Tibial nerve (tissue), 4 donors: ENCODE results near the gene ANK2. TPM values are rescaled to one million over a fixed set of nuclear protein-coding genes. Genes with fewer than 3 reads are reported as not detected.
"Not testable (repeated sequence)": the region's sequence is repeated elsewhere in the genome, so short reads cannot be mapped to it uniquely, and the experiment has no call there.

Source experiments
- DNase-seq, 2 donors: peaks; one replicate each; pipeline ENCODE4 v3.0.0-alpha.2; 2019; ENCODE audit warnings: low spot score in 2 of 2
- H3K27ac ChIP-seq, 4 donors: fragments of 200-600 bp; sonication (generic) in 3 of 4; one replicate each; pipeline ENCODE4 v1.5.1; 2017 to 2019; ENCODE audit warnings: mild to moderate bottlenecking in 1 of 4
- H3K27me3 ChIP-seq, 2 donors: fragments of 200-600 bp; sonication (generic) in 1 of 2; one replicate each; pipeline versions ENCODE4 v1.5.1 to v1.6.0; 2017 to 2019
- H3K36me3 ChIP-seq, 3 donors: fragments of 200-600 bp; sonication (generic); one replicate each; pipeline ENCODE4 v1.5.1; 2018 to 2019
- H3K4me1 ChIP-seq, 4 donors: fragments of 200-600 bp; sonication (generic) in 3 of 4; one replicate each; pipeline ENCODE4 v1.5.1; 2017 to 2019
- H3K4me3 ChIP-seq, 4 donors: fragments of 200-600 bp; sonication (generic) in 3 of 4; one replicate each; pipeline ENCODE4 v1.5.1; 2017 to 2019; ENCODE audit warnings: mild to moderate bottlenecking in 1 of 4, moderate library complexity in 1 of 4
- H3K9me3 ChIP-seq, 4 donors: fragments of 200-600 bp; sonication (generic) in 3 of 4; one replicate each; pipeline ENCODE4 v1.5.1; 2017 to 2019
- EP300 ChIP-seq, 2 donors: sonication (generic); formaldehyde crosslinking; IDR thresholded peaks; one replicate each; pipeline ENCODE4 v1.6.1; 2017; ENCODE audit warnings: antibody characterized with exemption in 2 of 2, mild to moderate bottlenecking in 1 of 2
- POLR2A ChIP-seq, 2 donors: fragments of 450-650 bp; IDR thresholded peaks; one replicate each; pipeline ENCODE4 v1.6.1; 2017; ENCODE audit warnings: antibody characterized with exemption in 2 of 2, mild to moderate bottlenecking in 2 of 2, moderate library complexity in 2 of 2
- WGBS, 2 donors: methylation state at CpG; one replicate each; pipeline ENCODE4 v1.1.5; 2018; 5-methylcytosine and 5-hydroxymethylcytosine counted together
- total RNA-seq, 4 donors: library from RNA; depleted of rRNA; stranded (reverse); fragments of >200 nt; gene quantifications; one replicate each; pipeline ENCODE4 v1.1.0, GENCODE V29; 2016
- TF ChIP-seq, protein P1 (sequence below), 5 experiments: fragments of 200-600 bp in 3 of 5; fragments of 450-650 bp in 2 of 5; sonication (generic) in 3 of 5; IDR thresholded peaks; one replicate each; pipeline ENCODE4 v1.5.1; 2016 to 2019; ENCODE audit warnings: antibody characterized with exemption in 5 of 5, mild to moderate bottlenecking in 3 of 5, moderate library complexity in 2 of 5

Gene ANK2
- total RNA-seq, 4 donors from 2014 or later: 63.9 to 113 (median 87.5) TPM

DNA sequence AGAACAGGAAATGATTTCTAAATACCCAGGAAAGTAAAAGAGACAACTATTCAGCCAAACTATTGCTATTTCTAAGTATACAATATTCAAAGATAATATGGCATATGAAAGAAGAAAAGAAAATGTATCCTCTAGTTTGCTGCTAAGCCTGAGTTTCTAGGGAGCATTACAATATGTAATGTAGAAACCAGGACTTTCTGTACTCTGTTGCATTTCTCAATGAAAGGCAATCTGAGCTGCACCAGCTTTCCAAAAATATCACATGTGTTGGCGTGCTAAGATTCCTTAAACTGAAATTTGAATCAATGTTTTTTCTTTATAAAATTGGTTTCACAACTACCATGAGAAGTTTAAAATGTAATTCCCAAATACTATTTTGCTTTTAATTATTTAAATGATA, 129.6 kb downstream of the ANK2 start:
- Histone ChIP-seq H3K4me1 (peaks cover 0 to 11% (median 0%) of the 10 kb centered on the region in 4 donors), H3K36me3 (peaks cover 0 to 4% (median 0%) of the 10 kb centered on the region in 3 donors), H3K9me3 (no peaks in the 10 kb centered on the region), H3K27me3 (no peaks in the 10 kb centered on the region), H3K4me3 (no peak overlapping the region), H3K27ac (peak overlapping the region in 2 of 4 donors; percentile 10 to 42)
- DNase-seq: no peak
- TF ChIP-seq EP300 (IDR thresholded peaks at IDR 0.05) (peak in 1 of 2 donors; percentile 70), POLR2A (IDR thresholded peaks at IDR 0.05) (no peak)
- WGBS, 2 donors: 31 to 44% methylated on average over 1 of the region's 1 CpG

GRCh38 chr4:113179996-113180395, 130.5 kb downstream of the ANK2 start:
- Histone ChIP-seq H3K4me3 (no peak overlapping the region), H3K36me3 (peaks cover 0 to 4% (median 0%) of the 10 kb centered on the region in 3 donors), H3K4me1 (peaks cover 0 to 11% (median 0%) of the 10 kb centered on the region in 4 donors), H3K27me3 (no peaks in the 10 kb centered on the region), H3K27ac (no peak overlapping the region), H3K9me3 (no peaks in the 10 kb centered on the region)
- WGBS, 2 donors: 50 to 75% methylated on average over 2 of the region's 2 CpGs
- TF ChIP-seq EP300 (IDR thresholded peaks at IDR 0.05): no peak
- TF ChIP-seq POLR2A (IDR thresholded peaks at IDR 0.05): no peak
- TF ChIP-seq, protein P1, sequence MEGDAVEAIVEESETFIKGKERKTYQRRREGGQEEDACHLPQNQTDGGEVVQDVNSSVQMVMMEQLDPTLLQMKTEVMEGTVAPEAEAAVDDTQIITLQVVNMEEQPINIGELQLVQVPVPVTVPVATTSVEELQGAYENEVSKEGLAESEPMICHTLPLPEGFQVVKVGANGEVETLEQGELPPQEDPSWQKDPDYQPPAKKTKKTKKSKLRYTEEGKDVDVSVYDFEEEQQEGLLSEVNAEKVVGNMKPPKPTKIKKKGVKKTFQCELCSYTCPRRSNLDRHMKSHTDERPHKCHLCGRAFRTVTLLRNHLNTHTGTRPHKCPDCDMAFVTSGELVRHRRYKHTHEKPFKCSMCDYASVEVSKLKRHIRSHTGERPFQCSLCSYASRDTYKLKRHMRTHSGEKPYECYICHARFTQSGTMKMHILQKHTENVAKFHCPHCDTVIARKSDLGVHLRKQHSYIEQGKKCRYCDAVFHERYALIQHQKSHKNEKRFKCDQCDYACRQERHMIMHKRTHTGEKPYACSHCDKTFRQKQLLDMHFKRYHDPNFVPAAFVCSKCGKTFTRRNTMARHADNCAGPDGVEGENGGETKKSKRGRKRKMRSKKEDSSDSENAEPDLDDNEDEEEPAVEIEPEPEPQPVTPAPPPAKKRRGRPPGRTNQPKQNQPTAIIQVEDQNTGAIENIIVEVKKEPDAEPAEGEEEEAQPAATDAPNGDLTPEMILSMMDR (IDR thresholded peaks at IDR 0.05): no peak
- DNase-seq: no peak

GRCh38 chr4:113181289-113182007, 132.0 kb downstream of the ANK2 start:
- Histone ChIP-seq H3K9me3 (no peaks in the 10 kb centered on the region), H3K36me3 (no peaks in the 10 kb centered on the region), H3K27ac (no peak overlapping the region), H3K4me3 (no peak overlapping the region), H3K27me3 (no peaks in the 10 kb centered on the region), H3K4me1 (peaks cover 0 to 14% (median 0%) of the 10 kb centered on the region in 4 donors)
- TF ChIP-seq EP300 (IDR thresholded peaks at IDR 0.05) (no peak), POLR2A (IDR thresholded peaks at IDR 0.05) (no peak)
- TF ChIP-seq, protein P1 (IDR thresholded peaks at IDR 0.05): no peak
- DNase-seq: no peak
- WGBS, 2 donors: 73 to 78% methylated on average over 11 of the region's 11 CpGs

DNA sequence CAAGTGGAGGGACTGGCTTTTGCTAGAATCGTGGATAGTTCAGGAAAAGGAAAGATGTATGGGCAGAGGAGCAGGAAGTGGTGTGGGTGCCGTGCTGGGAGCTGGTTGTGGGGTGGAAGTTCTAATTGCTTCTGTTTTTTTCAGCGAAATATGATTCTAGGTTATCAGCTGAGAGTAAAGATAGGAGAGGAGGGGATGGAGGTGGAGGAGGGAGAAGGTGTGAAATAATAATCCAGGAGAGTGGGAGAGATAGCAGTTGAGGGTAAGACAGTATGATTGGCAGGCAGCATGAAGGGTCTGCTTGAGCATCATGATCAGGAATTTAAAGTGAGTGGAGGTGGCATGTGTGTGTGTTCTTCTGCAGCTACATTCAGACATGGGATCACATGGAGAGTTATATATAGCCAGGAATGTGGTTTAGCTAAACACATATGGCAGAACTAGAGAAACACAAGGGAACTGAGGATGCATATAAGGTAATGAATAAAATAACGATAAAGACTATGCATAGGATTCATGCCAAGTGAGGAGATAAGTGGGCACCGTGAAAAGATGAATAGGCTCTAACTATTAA, 133.7 kb downstream of the ANK2 start:
- peaks cover 0 to 21% (median 0%) of the 10 kb centered on the region in 4 donors for H3K4me1 ChIP-seq
- no peak overlapping the region for H3K4me3 ChIP-seq
- H3K36me3 ChIP-seq: no peaks in the 10 kb centered on the region
- no peak overlapping the region for H3K27ac ChIP-seq
- H3K27me3 ChIP-seq: no peaks in the 10 kb centered on the region
- TF ChIP-seq POLR2A (IDR thresholded peaks at IDR 0.05) (no peak), EP300 (IDR thresholded peaks at IDR 0.05) (no peak)
- TF ChIP-seq, protein P1 (IDR thresholded peaks at IDR 0.05): no peak
- H3K9me3 ChIP-seq: no peaks in the 10 kb centered on the region
- 64 to 79% methylated on average over 5 of the region's 5 CpGs for WGBS, 2 donors
- no peak for DNase-seq

- H3K27me3 ChIP-seq, H3K9me3 ChIP-seq, DNase-seq, H3K36me3 ChIP-seq, H3K4me3 ChIP-seq, H3K27ac ChIP-seq: not testable (repeated sequence)
- 42 to 55% methylated on average over 4 of the region's 4 CpGs for WGBS, 2 donors
- H3K4me1 ChIP-seq: peaks cover 0 to 10% (median 0%) of the 10 kb centered on the region in 4 donors
Measured at GRCh38 chr4:113186220-113186619, 136.8 kb downstream of the ANK2 start.

GRCh38 chr4:113186913-113187312, 137.5 kb downstream of the ANK2 start:
- H3K4me1 ChIP-seq: peaks cover 0 to 10% (median 0%) of the 10 kb centered on the region in 4 donors
- no peaks in the 10 kb centered on the region for H3K9me3 ChIP-seq
- no peak for DNase-seq
- no peaks in the 10 kb centered on the region for H3K27me3 ChIP-seq
- no peak for TF ChIP-seq EP300 (IDR thresholded peaks at IDR 0.05)
- no peak for TF ChIP-seq POLR2A (IDR thresholded peaks at IDR 0.05)
- TF ChIP-seq, protein P1 (IDR thresholded peaks at IDR 0.05): no peak
- H3K4me3 ChIP-seq: no peak overlapping the region
- H3K27ac ChIP-seq: no peak overlapping the region
- H3K36me3 ChIP-seq: no peaks in the 10 kb centered on the region
